ENCODE results near the gene ACER2.

ACER2 gene

GRCh38 chr9:19442240-19442639, 33.4 kb downstream of the ACER2 start:
- CTCF ChIA-PET = interaction anchor here (0.6 to 0.7 kb wide), 3 partner anchors 15 to 1188 kb away, joined by 3 to 4 read pairs (median 4); no protein-coding TSS in a partner anchor
- no peak overlapping the region for H3K27ac ChIP-seq (ENCODE audit: extremely low read depth, low read depth, low read length)
- H3K36me3 ChIP-seq (ENCODE audit: control insufficient read depth in 2 of 2, insufficient read depth in 1 of 2, low read length in 2 of 2) = peaks cover 0 to 18% of the 10 kb centered on the region in 2 experiments; a peak in 2 of 3 replicates
- no peak overlapping the region for H3K4me3 ChIP-seq (ENCODE audit: low read depth, low read length)
- POLR2A ChIA-PET = no interaction called here
- no peaks in the 10 kb centered on the region for H3K4me1 ChIP-seq (ENCODE audit: control insufficient read depth, insufficient read depth, low read length)
- TF ChIP-seq KLF16 (tag by site-specific recombination; IDR thresholded peaks at IDR 0.05) (no peak), ATF2 (tag by site-specific recombination; IDR thresholded peaks at IDR 0.05; ENCODE audit: low read depth) (no peak), ZNF837 (tag by site-specific recombination; IDR thresholded peaks at IDR 0.05) (no peak), BCL11A (tag by site-specific recombination; IDR thresholded peaks at IDR 0.05; ENCODE audit: low read depth) (no peak), ZNF140 (tag by site-specific recombination; IDR thresholded peaks at IDR 0.05) (no peak), ZNF501 (tag by site-specific recombination; IDR thresholded peaks at IDR 0.05) (no peak), ZBTB1 (tag by site-specific recombination; IDR thresholded peaks at IDR 0.05) (no peak), TRIM28 (IDR thresholded peaks at IDR 0.05; ENCODE audit: borderline replicate concordance, low read length) (no peak), OSR2 (tag by site-specific recombination; IDR thresholded peaks at IDR 0.05) (no peak), ZNF433 (tag by site-specific recombination; IDR thresholded peaks at IDR 0.05; ENCODE audit: low read depth) (no peak), GFI1B (tag by site-specific recombination; IDR thresholded peaks at IDR 0.05) (no peak), ZNF391 (tag by site-specific recombination; IDR thresholded peaks at IDR 0.05; ENCODE audit: borderline replicate concordance, low read depth) (no peak), ZNF214 (tag by site-specific recombination; IDR thresholded peaks at IDR 0.05; ENCODE audit: borderline replicate concordance) (no peak), ZSCAN23 (tag by site-specific recombination; IDR thresholded peaks at IDR 0.05) (no peak), ZNF558 (tag by site-specific recombination; IDR thresholded peaks at IDR 0.05) (no peak), HOXD13 (CRISPR knock-in tag; IDR thresholded peaks at IDR 0.05; ENCODE audit: borderline replicate concordance) (no peak), ZNF302 (tag by site-specific recombination; IDR thresholded peaks at IDR 0.05; ENCODE audit: low read depth) (no peak)
- TF ChIP-seq, protein P1, sequence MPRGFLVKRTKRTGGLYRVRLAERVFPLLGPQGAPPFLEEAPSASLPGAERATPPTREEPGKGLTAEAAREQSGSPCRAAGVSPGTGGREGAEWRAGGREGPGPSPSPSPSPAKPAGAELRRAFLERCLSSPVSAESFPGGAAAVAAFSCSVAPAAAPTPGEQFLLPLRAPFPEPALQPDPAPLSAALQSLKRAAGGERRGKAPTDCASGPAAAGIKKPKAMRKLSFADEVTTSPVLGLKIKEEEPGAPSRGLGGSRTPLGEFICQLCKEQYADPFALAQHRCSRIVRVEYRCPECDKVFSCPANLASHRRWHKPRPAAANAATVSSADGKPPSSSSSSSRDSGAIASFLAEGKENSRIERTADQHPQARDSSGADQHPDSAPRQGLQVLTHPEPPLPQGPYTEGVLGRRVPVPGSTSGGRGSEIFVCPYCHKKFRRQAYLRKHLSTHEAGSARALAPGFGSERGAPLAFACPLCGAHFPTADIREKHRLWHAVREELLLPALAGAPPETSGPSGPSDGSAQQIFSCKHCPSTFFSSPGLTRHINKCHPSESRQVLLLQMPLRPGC (tag by site-specific recombination; IDR thresholded peaks at IDR 0.05) = no peak
- no peaks in the 10 kb centered on the region for H3K9me3 ChIP-seq (ENCODE audit: control insufficient read depth, insufficient read depth, low read depth, low read length)

- ChIA-PET POLR2A (interaction anchor here (0.6 kb wide), 1 partner anchor 1121 kb away, joined by 3 read pairs; no protein-coding TSS in a partner anchor), CTCF (interaction anchor here (1.7 to 2.8 kb wide), 2 partner anchors 12 to 19 kb away, joined by 5 to 10 read pairs; no protein-coding TSS in a partner anchor)
- Histone ChIP-seq H3K9me3 (ENCODE audit: control insufficient read depth, insufficient read depth, low read depth, low read length) (no peaks in the 10 kb centered on the region), H3K27ac (ENCODE audit: extremely low read depth, low read depth, low read length) (no peak overlapping the region), H3K4me1 (ENCODE audit: control insufficient read depth, insufficient read depth, low read length) (no peaks in the 10 kb centered on the region), H3K36me3 (ENCODE audit: control insufficient read depth in 2 of 2, insufficient read depth in 1 of 2, low read length in 2 of 2) (peaks cover 0 to 14% of the 10 kb centered on the region in 2 experiments; a peak in 2 of 3 replicates), H3K4me3 (ENCODE audit: low read depth, low read length) (no peak overlapping the region)
- TF ChIP-seq ZNF394 (tag by site-specific recombination; IDR thresholded peaks at IDR 0.05; ENCODE audit: borderline replicate concordance) = no peak
- TF ChIP-seq ZNF664 (tag by site-specific recombination; IDR thresholded peaks at IDR 0.05) = no peak
- TF ChIP-seq ZNF548 (tag by site-specific recombination; IDR thresholded peaks at IDR 0.05) = no peak
Measured at GRCh38 chr9:19445452-19445851, 36.6 kb downstream of the ACER2 start.

Data from HEK293 (cell line).